Body of pancreas (tissue), 4 donors: ENCODE data around the gene AKAP6.

Experiments used
- POLR2A ChIP-seq, 3 donors: fragments of 450-650 bp; IDR thresholded peaks; one replicate each; pipeline ENCODE4 v1.6.1; 2016; ENCODE audit warnings: antibody characterized with exemption in 3 of 3, mild to moderate bottlenecking in 2 of 3
- TF ChIP-seq, protein P1 (sequence below), 7 experiments: fragments of 450-650 bp in 4 of 7; fragments of 200-600 bp in 3 of 7; sonication (generic) in 3 of 7; IDR thresholded peaks; one replicate each; pipeline ENCODE4 v1.5.1; 2016 to 2019; ENCODE audit warnings: antibody characterized with exemption in 7 of 7

DNA sequence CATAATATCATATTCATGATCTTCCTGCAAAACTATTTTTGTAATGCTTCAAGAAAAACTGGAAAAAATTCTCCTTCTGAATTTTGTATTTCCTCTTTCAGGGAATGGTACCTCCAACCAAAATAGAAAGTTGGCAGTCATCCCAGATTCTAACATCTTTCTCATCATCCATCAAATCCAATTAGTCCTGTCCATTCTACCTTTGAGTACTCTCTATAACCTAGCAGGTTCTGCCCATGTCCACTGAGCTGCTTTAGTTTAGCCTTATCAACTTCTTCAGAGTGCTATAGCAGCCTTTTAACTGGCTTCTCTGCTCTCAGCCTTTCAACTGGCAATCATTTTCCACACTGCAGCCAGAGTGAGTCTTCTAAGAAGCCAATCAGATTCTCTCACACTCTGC, 236.2 kb downstream of the AKAP6 start:
- TF ChIP-seq POLR2A (IDR thresholded peaks at IDR 0.05) = no peak
- TF ChIP-seq, protein P1, sequence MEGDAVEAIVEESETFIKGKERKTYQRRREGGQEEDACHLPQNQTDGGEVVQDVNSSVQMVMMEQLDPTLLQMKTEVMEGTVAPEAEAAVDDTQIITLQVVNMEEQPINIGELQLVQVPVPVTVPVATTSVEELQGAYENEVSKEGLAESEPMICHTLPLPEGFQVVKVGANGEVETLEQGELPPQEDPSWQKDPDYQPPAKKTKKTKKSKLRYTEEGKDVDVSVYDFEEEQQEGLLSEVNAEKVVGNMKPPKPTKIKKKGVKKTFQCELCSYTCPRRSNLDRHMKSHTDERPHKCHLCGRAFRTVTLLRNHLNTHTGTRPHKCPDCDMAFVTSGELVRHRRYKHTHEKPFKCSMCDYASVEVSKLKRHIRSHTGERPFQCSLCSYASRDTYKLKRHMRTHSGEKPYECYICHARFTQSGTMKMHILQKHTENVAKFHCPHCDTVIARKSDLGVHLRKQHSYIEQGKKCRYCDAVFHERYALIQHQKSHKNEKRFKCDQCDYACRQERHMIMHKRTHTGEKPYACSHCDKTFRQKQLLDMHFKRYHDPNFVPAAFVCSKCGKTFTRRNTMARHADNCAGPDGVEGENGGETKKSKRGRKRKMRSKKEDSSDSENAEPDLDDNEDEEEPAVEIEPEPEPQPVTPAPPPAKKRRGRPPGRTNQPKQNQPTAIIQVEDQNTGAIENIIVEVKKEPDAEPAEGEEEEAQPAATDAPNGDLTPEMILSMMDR (IDR thresholded peaks at IDR 0.05) = no peak
